ENCODE data around the gene LMF1.

LMF1 gene

DNA sequence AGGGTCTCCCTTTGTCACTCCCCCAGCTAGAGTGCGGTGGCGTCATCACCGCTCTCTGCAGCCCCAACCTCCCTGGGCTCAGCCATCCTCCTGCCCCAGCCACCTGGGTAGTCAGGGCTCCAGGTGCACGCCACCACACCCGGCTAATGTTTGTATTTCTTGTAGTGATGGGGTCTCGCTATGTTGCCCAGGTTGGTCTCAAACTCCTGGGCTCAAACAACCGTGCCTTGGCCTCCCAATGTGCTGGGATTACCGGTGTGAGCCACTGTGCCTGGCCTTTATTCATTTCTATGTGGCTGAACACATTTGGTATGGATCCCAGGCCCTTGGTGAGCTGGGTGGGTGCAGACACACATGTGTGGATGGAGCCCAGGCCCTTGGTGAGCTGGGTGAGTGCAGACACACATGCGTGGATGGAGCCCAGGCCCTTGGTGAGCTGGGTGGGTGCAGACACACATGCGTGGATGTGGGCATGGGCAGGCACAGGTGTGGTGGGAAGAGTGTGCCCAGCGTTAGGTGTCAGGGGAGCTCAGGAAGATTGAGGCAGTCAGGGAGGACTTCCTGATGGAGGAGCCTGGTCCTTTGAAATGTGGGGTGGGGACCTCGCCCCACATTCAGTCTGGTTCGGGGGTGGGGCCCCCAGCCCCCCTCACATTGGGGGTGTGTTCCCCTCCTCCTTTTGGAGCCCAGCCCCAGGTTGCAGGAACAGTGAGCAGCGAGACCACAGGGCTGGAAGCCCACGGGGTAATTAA, 47.8 kb upstream of the LMF1 start:
- Histone ChIP-seq H3K4me3 (ENCODE audit: low read length) (no peak overlapping the region), H3K4me2 (ENCODE audit: low read length) (no peak overlapping the region), H3K27me3 (ENCODE audit: low read depth, low read length) (no peaks in the 10 kb centered on the region), H3K4me1 (ENCODE audit: low read length) (no peaks in the 10 kb centered on the region), H3K79me2 (ENCODE audit: low read length) (no peaks in the 10 kb centered on the region), H3K36me3 (replicated peaks; ENCODE audit: low read depth, low read length) (no peaks in the 10 kb centered on the region), H3K9ac (ENCODE audit: low read length) (no peak overlapping the region), H3K9me3 (ENCODE audit: insufficient read depth, low read length) (no peaks in the 10 kb centered on the region), H4K20me1 (ENCODE audit: insufficient read depth, low read length) (no peaks in the 10 kb centered on the region), H3K27ac (ENCODE audit: low read length) (no peak overlapping the region), H2AFZ (ENCODE audit: low read depth, low read length) (no peak overlapping the region)
- no peak for TF ChIP-seq CTCF (IDR thresholded peaks at IDR 0.05; ENCODE audit: low read depth, low read length)
- no peak for TF ChIP-seq EZH2phosphoT487 (IDR thresholded peaks at IDR 0.05; ENCODE audit: low read depth)

GRCh38 chr16:1014771-1015495, 44.1 kb upstream of the LMF1 start:
- Histone ChIP-seq H3K4me3 (ENCODE audit: low read length) (no peak overlapping the region), H3K4me2 (ENCODE audit: low read length) (no peak overlapping the region), H3K4me1 (ENCODE audit: low read length) (no peaks in the 10 kb centered on the region), H3K27me3 (ENCODE audit: low read depth, low read length) (no peaks in the 10 kb centered on the region), H3K79me2 (ENCODE audit: low read length) (no peaks in the 10 kb centered on the region), H3K9ac (ENCODE audit: low read length) (no peak overlapping the region), H3K27ac (ENCODE audit: low read length) (no peak overlapping the region), H3K9me3 (ENCODE audit: insufficient read depth, low read length) (no peaks in the 10 kb centered on the region), H4K20me1 (ENCODE audit: insufficient read depth, low read length) (no peaks in the 10 kb centered on the region), H3K36me3 (replicated peaks; ENCODE audit: low read depth, low read length) (no peaks in the 10 kb centered on the region), H2AFZ (ENCODE audit: low read depth, low read length) (no peak overlapping the region)
- no peak for TF ChIP-seq EZH2phosphoT487 (IDR thresholded peaks at IDR 0.05; ENCODE audit: low read depth)
- TF ChIP-seq CTCF (IDR thresholded peaks at IDR 0.05; ENCODE audit: low read depth, low read length): no peak

DNA sequence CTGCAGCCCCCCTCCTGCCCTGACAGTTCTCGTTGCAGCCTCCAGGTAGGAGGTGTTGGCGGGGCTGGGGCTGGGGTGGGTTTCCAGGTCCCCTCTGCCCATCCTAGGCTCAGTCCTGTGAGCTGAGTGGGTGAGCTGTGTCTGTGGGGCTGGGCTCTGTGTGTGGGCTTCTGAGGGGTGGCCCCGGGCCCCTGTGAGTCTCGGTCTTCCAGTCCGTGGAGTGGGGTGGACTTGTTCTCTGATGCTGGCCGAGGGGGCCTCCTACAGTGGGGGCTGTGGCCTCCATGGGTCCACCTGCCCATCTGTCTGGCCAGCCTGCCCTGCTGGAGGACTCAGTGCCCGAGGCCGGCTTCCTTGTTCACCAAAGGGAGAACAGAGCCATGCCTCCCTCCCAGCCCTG, 43.4 kb upstream of the LMF1 start:
- H3K9me3 ChIP-seq (ENCODE audit: insufficient read depth, low read length): no peaks in the 10 kb centered on the region
- H3K36me3 ChIP-seq (replicated peaks; ENCODE audit: low read depth, low read length): no peaks in the 10 kb centered on the region
- no peak overlapping the region for H2AFZ ChIP-seq (ENCODE audit: low read depth, low read length)
- no peak overlapping the region for H3K27ac ChIP-seq (ENCODE audit: low read length)
- no peaks in the 10 kb centered on the region for H3K79me2 ChIP-seq (ENCODE audit: low read length)
- no peaks in the 10 kb centered on the region for H3K4me1 ChIP-seq (ENCODE audit: low read length)
- no peak overlapping the region for H3K4me3 ChIP-seq (ENCODE audit: low read length)
- H3K4me2 ChIP-seq (ENCODE audit: low read length): no peak overlapping the region
- H4K20me1 ChIP-seq (ENCODE audit: insufficient read depth, low read length): no peaks in the 10 kb centered on the region
- TF ChIP-seq EZH2phosphoT487 (IDR thresholded peaks at IDR 0.05; ENCODE audit: low read depth) (no peak), CTCF (IDR thresholded peaks at IDR 0.05; ENCODE audit: low read depth, low read length) (no peak)
- H3K9ac ChIP-seq (ENCODE audit: low read length): no peak overlapping the region
- no peaks in the 10 kb centered on the region for H3K27me3 ChIP-seq (ENCODE audit: low read depth, low read length)

GRCh38 chr16:1013593-1013900, 42.8 kb upstream of the LMF1 start:
- H3K9ac ChIP-seq (ENCODE audit: low read length): no peak overlapping the region
- peaks cover 2% of the 10 kb centered on the region; the same call in 1 of the 2 replicates for H3K27me3 ChIP-seq (ENCODE audit: low read depth, low read length)
- H2AFZ ChIP-seq (ENCODE audit: low read depth, low read length): no peak overlapping the region
- no peak overlapping the region for H3K4me2 ChIP-seq (ENCODE audit: low read length)
- TF ChIP-seq CTCF (IDR thresholded peaks at IDR 0.05; ENCODE audit: low read depth, low read length) (no peak), EZH2phosphoT487 (IDR thresholded peaks at IDR 0.05; ENCODE audit: low read depth) (no peak)
- no peaks in the 10 kb centered on the region for H3K9me3 ChIP-seq (ENCODE audit: insufficient read depth, low read length)
- H3K4me3 ChIP-seq (ENCODE audit: low read length): no peak overlapping the region
- H3K36me3 ChIP-seq (replicated peaks; ENCODE audit: low read depth, low read length): no peaks in the 10 kb centered on the region
- H4K20me1 ChIP-seq (ENCODE audit: insufficient read depth, low read length): no peaks in the 10 kb centered on the region
- no peaks in the 10 kb centered on the region for H3K79me2 ChIP-seq (ENCODE audit: low read length)
- no peak overlapping the region for H3K27ac ChIP-seq (ENCODE audit: low read length)
- no peaks in the 10 kb centered on the region for H3K4me1 ChIP-seq (ENCODE audit: low read length)
